GM23338 (cell line): Measurements from ENCODE around the gene KLHL40. TPM values are rescaled to one million over a fixed set of nuclear protein-coding genes. Genes with fewer than 3 reads are reported as not detected.

Experiments
- ATAC-seq: fragments of 200-7000 bp; cut with Tn5 transposase; 3 replicates; pipeline ENCODE4 v1.9.1; 2020
- DNase-seq: peaks from one replicate; pipeline ENCODE4 v3.0.0-alpha.2; 2015; ENCODE audit warnings: low spot score
- H2AFZ ChIP-seq: fragments of 200-600 bp; sonication (generic); 2 replicates; pipeline ENCODE4 v1.8.0; 2016; ENCODE audit warnings: antibody characterized with exemption, mild to moderate bottlenecking, moderate library complexity
- H3F3A ChIP-seq: fragments of 200-600 bp; sonication (generic); replicated peaks from 2 replicates; pipeline ENCODE4 v1.8.0; 2017; ENCODE audit warnings: antibody characterized with exemption, mixed run types, low read depth
- H3K27ac ChIP-seq: fragments of 200-600 bp; sonication (generic); 2 replicates; pipeline ENCODE4 v1.6.1; 2016; ENCODE audit warnings: low read depth
- H3K27me3 ChIP-seq: fragments of 200-600 bp; sonication (generic); 2 replicates; pipeline ENCODE4 v1.8.0; 2016; ENCODE audit warnings: mild to moderate bottlenecking, mixed run types, moderate library complexity; ENCODE audit not compliant: insufficient read depth
- H3K36me3 ChIP-seq: fragments of 200-600 bp; sonication (generic); 2 replicates; pipeline ENCODE4 v1.8.0; 2016; ENCODE audit warnings: mild to moderate bottlenecking; ENCODE audit not compliant: insufficient read depth
- H3K4me1 ChIP-seq: fragments of 200-600 bp; sonication (generic); 2 replicates; pipeline ENCODE4 v1.8.0; 2016; ENCODE audit warnings: mild to moderate bottlenecking, moderate library complexity; ENCODE audit not compliant: insufficient read depth
- H3K4me2 ChIP-seq: fragments of 200-600 bp; sonication (generic); 2 replicates; pipeline ENCODE4 v1.7.1; 2017; ENCODE audit warnings: mixed run types
- H3K4me3 ChIP-seq: fragments of 200-600 bp; sonication (generic); 2 replicates; pipeline ENCODE4 v1.6.1; 2016; ENCODE audit warnings: mixed run types
- H3K79me2 ChIP-seq: fragments of 200-600 bp; sonication (generic); replicated peaks from 2 replicates; pipeline ENCODE4 v1.8.0; 2017; ENCODE audit warnings: mild to moderate bottlenecking; ENCODE audit not compliant: insufficient read depth
- H3K9me2 ChIP-seq: fragments of 200-600 bp; sonication (generic); 2 replicates; pipeline ENCODE4 v1.8.0; 2017; ENCODE audit not compliant: insufficient read depth
- H4K20me1 ChIP-seq: fragments of 200-600 bp; sonication (generic); replicated peaks from 2 replicates; pipeline ENCODE4 v1.8.0; 2017; ENCODE audit warnings: mild to moderate bottlenecking; ENCODE audit not compliant: insufficient read depth
- H3K27ac Mint-ChIP-seq: 2 replicates; pipeline ENCODE4 v1.8.0; 2020; ENCODE audit warnings: inconsistent platforms, mild to moderate bottlenecking, moderate library complexity, mixed read lengths
- H3K27me3 Mint-ChIP-seq: 3 replicates; pipeline ENCODE4 v1.8.0; 2022; ENCODE audit warnings: low read depth, mild to moderate bottlenecking, moderate library complexity, mixed read lengths, inconsistent platforms; ENCODE audit not compliant: insufficient read depth, poor library complexity
- H3K36me3 Mint-ChIP-seq: 3 replicates; pipeline ENCODE4 v1.8.0; 2021; ENCODE audit warnings: low read depth, mild to moderate bottlenecking, inconsistent platforms, moderate library complexity, mixed read lengths
- H3K4me1 Mint-ChIP-seq: 3 replicates; pipeline ENCODE4 v1.8.0; 2020; ENCODE audit warnings: mild to moderate bottlenecking, inconsistent platforms, mixed read lengths
- H3K4me3 Mint-ChIP-seq: 3 replicates; pipeline ENCODE4 v1.8.0; 2021; ENCODE audit warnings: moderate library complexity, mild to moderate bottlenecking, inconsistent platforms, mixed read lengths
- H3K9me3 Mint-ChIP-seq: 3 replicates; pipeline ENCODE4 v1.8.0; 2020; ENCODE audit warnings: moderate library complexity, mild to moderate bottlenecking, inconsistent platforms, mixed read lengths
- CREB1 ChIP-seq: fragments of 250-450 bp; sonication (Bioruptor Pico); IDR thresholded peaks from 2 replicates; pipeline ENCODE4 v1.5.0; 2020; ENCODE audit warnings: low read depth, mild to moderate bottlenecking, moderate library complexity
- ETS1 ChIP-seq: IDR thresholded peaks from 2 replicates; pipeline ENCODE4 v1.6.1; 2016; ENCODE audit warnings: antibody characterized with exemption
- NANOG ChIP-seq: IDR thresholded peaks from 2 replicates; pipeline ENCODE4 v1.6.1; 2016; ENCODE audit warnings: antibody characterized with exemption, borderline replicate concordance
- REST ChIP-seq: IDR thresholded peaks from one replicate; pipeline ENCODE4 v1.6.1; 2018; ENCODE audit warnings: antibody characterized with exemption; ENCODE audit not compliant: unreplicated experiment
- ZNF462 ChIP-seq: fragments of 250-450 bp; sonication (Bioruptor Pico); IDR thresholded peaks from 2 replicates; pipeline ENCODE4 v1.5.0; 2020; ENCODE audit warnings: mild to moderate bottlenecking, moderate library complexity
- polyA plus RNA-seq: library from polyadenylated mRNA; unstranded; fragments of >200 nt; fragmentation: Nextera tagmentation; extraction: Ambion mirVana; gene quantifications from 2 replicates; pipeline ENCODE4 v1.2.1, GENCODE V29; 2016
- total RNA-seq: library from RNA; depleted of rRNA; stranded (reverse); fragments of >200 nt; shearing (Covaris generic); gene quantifications from 2 replicates; pipeline ENCODE4 v1.2.3, GENCODE V29; 2014

KLHL40 gene
- total and polyA plus RNA-seq, 2 experiments from 2014 or later: not detected

- H3K27ac ChIP-seq: no peak overlapping the region
- H3K4me1 ChIP-seq: no peaks in the 10 kb centered on the region
- no peaks in the 10 kb centered on the region for H3F3A ChIP-seq
- Mint-ChIP-seq H3K27ac (no peak overlapping the region), H3K4me1 (no peaks in the 10 kb centered on the region), H3K36me3 (no peaks in the 10 kb centered on the region), H3K9me3 (peaks cover 3% of the 10 kb centered on the region; the same call in 2 of the 3 replicates), H3K4me3 (no peak overlapping the region), H3K27me3 (peaks cover 5% of the 10 kb centered on the region)
- no peak for ATAC-seq
- TF ChIP-seq ETS1: no peak
- no peak for DNase-seq
- H4K20me1 ChIP-seq: no peaks in the 10 kb centered on the region
- H3K9me2 ChIP-seq: no peaks in the 10 kb centered on the region
- H3K79me2 ChIP-seq: no peaks in the 10 kb centered on the region
- no peak overlapping the region for H3K4me2 ChIP-seq
- no peaks in the 10 kb centered on the region for H3K36me3 ChIP-seq
- H2AFZ ChIP-seq: 0 out of 2 replicates have a peak overlapping the region, but pooled peaks have one; percentile 63
- no peaks in the 10 kb centered on the region for H3K27me3 ChIP-seq
- no peak overlapping the region for H3K4me3 ChIP-seq
Observed at GRCh38 chr3:42719002-42719401, 33.7 kb downstream of the KLHL40 start.

GRCh38 chr3:42720126-42720525 lies 34.8 kb downstream of the KLHL40 start:
- no peaks in the 10 kb centered on the region; the same call in 2 of the 3 replicates for H3K4me1 Mint-ChIP-seq
- H3K27ac Mint-ChIP-seq: no peak overlapping the region
- peaks cover 5% of the 10 kb centered on the region for H3K27me3 Mint-ChIP-seq
- Histone ChIP-seq H3F3A (no peaks in the 10 kb centered on the region), H3K36me3 (no peaks in the 10 kb centered on the region), H3K4me2 (no peak overlapping the region), H3K4me3 (no peak overlapping the region), H3K9me2 (no peaks in the 10 kb centered on the region), H4K20me1 (no peaks in the 10 kb centered on the region), H3K79me2 (no peaks in the 10 kb centered on the region), H3K27ac (no peak overlapping the region), H3K4me1 (no peaks in the 10 kb centered on the region), H2AFZ (no peak overlapping the region), H3K27me3 (no peaks in the 10 kb centered on the region)
- H3K9me3 Mint-ChIP-seq: peaks cover 3% of the 10 kb centered on the region; the same call in 2 of the 3 replicates
- DNase-seq: no peak
- TF ChIP-seq NANOG: no peak
- TF ChIP-seq ZNF462 (CRISPR knock-in tag): no peak
- TF ChIP-seq REST: no peak
- no peak for TF ChIP-seq CREB1 (CRISPR knock-in tag)
- H3K36me3 Mint-ChIP-seq: no peaks in the 10 kb centered on the region
- H3K4me3 Mint-ChIP-seq: no peak overlapping the region
- ATAC-seq: no peak
